CD4-positive, CD25-positive, alpha-beta regulatory T cell (primary cell): ENCODE data around the gene SCN4A. TPM values are rescaled to one million over a fixed set of nuclear protein-coding genes. Genes with fewer than 3 reads are reported as not detected.
"Not testable (repeated sequence)": the region's sequence is repeated elsewhere in the genome, so short reads cannot be mapped to it uniquely, and the experiment has no call there.

ENCODE experiments used
- ATAC-seq, 2 donors: fragments of 150-1000 bp; cut with Tn5 transposase; one replicate each; pipeline ENCODE4 v1.10.0; 2021; ENCODE audit warnings: low read depth in 2 of 2, moderate number of reproducible peaks in 2 of 2, moderate library complexity in 1 of 2
- DNase-seq, 3 donors: peaks; one replicate each; pipeline versions ENCODE4 v3.0.0 to v3.0.0-alpha.2; 2012 to 2022; ENCODE audit warnings: mixed read lengths in 1 of 3
- H3K27ac ChIP-seq: one replicate; pipeline ENCODE4 v1.7.0; 2013; ENCODE audit warnings: mild to moderate bottlenecking, low read length; ENCODE audit not compliant: insufficient read depth, poor library complexity, severe bottlenecking
- H3K27me3 ChIP-seq: one replicate; pipeline ENCODE4 v1.7.0; 2013; ENCODE audit warnings: low read length; ENCODE audit not compliant: control insufficient read depth, insufficient read depth
- H3K36me3 ChIP-seq: one replicate; pipeline ENCODE4 v1.7.0; 2013; ENCODE audit warnings: mild to moderate bottlenecking, low read length, moderate library complexity; ENCODE audit not compliant: control insufficient read depth, insufficient read depth
- H3K4me1 ChIP-seq: 2 replicates; pipeline ENCODE4 v1.7.0; 2013; ENCODE audit warnings: mild to moderate bottlenecking, low read length; ENCODE audit not compliant: insufficient read depth, control insufficient read depth, poor library complexity, severe bottlenecking
- H3K4me3 ChIP-seq: one replicate; pipeline ENCODE4 v1.7.0; 2013; ENCODE audit warnings: low read depth, mild to moderate bottlenecking, low read length, moderate library complexity
- H3K9me3 ChIP-seq, 2 experiments: 1 replicate in 1 of 2; 2 replicates in 1 of 2; pipeline ENCODE4 v1.7.0; 2013; ENCODE audit warnings: low read length in 2 of 2, mild to moderate bottlenecking in 1 of 2, moderate library complexity in 1 of 2; ENCODE audit not compliant: control insufficient read depth in 2 of 2
- H3K27ac Mint-ChIP-seq, 3 donors: one replicate each; pipeline ENCODE4 v1.8.0; 2020 to 2022; ENCODE audit warnings: mild to moderate bottlenecking in 3 of 3, mixed read lengths in 3 of 3, moderate library complexity in 2 of 3
- H3K27me3 Mint-ChIP-seq: one replicate; pipeline ENCODE4 v1.8.0; 2022; ENCODE audit warnings: mild to moderate bottlenecking, mixed read lengths
- H3K36me3 Mint-ChIP-seq: one replicate; pipeline ENCODE4 v1.8.0; 2020; ENCODE audit warnings: mixed read lengths
- H3K4me1 Mint-ChIP-seq, 4 donors: one replicate each; pipeline ENCODE4 v1.8.0; 2020 to 2022; ENCODE audit warnings: mixed read lengths in 4 of 4, mild to moderate bottlenecking in 1 of 4
- H3K4me3 Mint-ChIP-seq, 4 donors: one replicate each; pipeline ENCODE4 v1.8.0; 2020 to 2022; ENCODE audit warnings: mild to moderate bottlenecking in 4 of 4, mixed read lengths in 4 of 4, moderate library complexity in 3 of 4
- H3K9me3 Mint-ChIP-seq, 7 donors: one replicate each; pipeline ENCODE4 v1.8.0; 2020 to 2022; ENCODE audit warnings: mixed read lengths in 7 of 7, mild to moderate bottlenecking in 3 of 7, moderate library complexity in 2 of 7
- polyA plus RNA-seq, 4 donors: library from polyadenylated mRNA; unstranded; fragments of 300-500 nt; fragmentation: Illumina TruSeq; gene quantifications; one replicate each; pipeline ENCODE4 v1.2.3, GENCODE V29; 2021
- total RNA-seq: library from RNA; stranded (reverse); gene quantifications from one replicate; pipeline ENCODE4 v1.2.3, GENCODE V29; 2022

Gene SCN4A
- total and polyA plus RNA-seq, 5 donors from 2014 or later, result not detected

DNA sequence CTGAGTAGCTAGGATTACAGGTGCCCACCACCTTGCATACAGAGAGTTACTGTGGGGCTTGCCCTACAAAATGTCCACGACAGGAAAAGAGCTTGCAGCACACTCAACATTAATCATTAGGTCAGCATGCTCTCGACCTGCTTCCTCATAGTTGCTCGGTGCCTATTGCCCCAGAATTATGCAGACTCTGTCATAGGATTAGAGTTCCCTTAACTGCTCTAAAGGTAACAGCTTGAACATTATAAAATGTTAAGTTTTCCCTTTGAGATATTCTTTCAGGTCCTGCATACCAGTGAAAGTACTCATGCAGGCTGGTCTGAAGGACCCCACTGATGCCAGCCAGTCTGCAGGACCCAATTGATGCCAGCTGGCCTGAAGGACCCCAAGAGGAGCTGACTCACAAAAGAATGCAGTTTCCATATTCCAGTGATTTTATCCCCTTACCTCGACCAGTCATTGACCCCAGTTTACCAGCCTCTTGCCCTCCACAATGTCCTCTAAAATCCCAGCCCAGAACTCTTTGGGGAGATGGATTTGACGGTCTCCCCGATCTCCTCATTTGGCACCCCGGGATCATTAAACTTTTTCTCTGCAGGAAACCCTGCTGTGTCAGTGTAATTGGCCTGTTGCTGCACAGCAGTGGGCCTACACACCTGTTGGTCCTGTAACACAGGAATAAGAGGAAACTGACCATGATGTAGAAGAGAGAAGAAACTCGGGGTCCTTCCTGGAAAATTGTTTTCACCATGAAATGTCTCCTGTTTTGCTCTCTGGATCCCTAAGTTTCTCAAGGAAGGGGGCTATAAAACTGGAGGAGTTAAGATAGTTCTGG is 37.1 kb upstream of the SCN4A start:
- Mint-ChIP-seq H3K27me3 (no peaks in the 10 kb centered on the region), H3K9me3 (no peaks in the 10 kb centered on the region), H3K4me3 (peak overlapping the region; percentile 47 to 75 (median 64)), H3K36me3 (peaks cover 22% of the 10 kb centered on the region), H3K4me1 (peaks cover 29 to 86% (median 50%) of the 10 kb centered on the region in 4 donors), H3K27ac (peak overlapping the region; percentile 8 to 93 (median 88))
- no peak for DNase-seq
- H3K4me1 ChIP-seq, result peaks cover 77% of the 10 kb centered on the region
- H3K9me3 ChIP-seq, result no peaks in the 10 kb centered on the region
- no peaks in the 10 kb centered on the region for H3K27me3 ChIP-seq
- peak overlapping the region; percentile 19 for H3K27ac ChIP-seq
- no peak for ATAC-seq
- peaks cover 44% of the 10 kb centered on the region for H3K36me3 ChIP-seq
- no peak overlapping the region for H3K4me3 ChIP-seq

DNA sequence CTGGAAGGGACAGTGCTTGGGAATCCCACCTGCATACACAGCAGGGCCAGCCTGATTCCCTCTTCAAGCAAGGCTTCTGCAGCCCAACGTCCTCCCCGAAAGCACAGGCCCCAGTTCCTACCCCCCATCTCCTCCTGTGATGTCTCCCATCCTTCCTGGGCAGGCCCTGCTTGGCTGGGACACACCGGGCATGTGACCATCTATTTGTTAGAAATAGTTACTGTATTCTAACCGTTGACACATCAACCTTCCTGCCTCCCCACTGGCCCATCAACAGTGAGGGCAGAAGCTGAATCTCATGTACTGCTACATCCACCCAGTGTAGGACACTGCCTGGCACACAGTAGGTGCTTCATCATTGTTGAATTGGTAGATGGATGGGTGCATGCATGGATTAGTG is 36.1 kb upstream of the SCN4A start:
- no peak for DNase-seq

DNA sequence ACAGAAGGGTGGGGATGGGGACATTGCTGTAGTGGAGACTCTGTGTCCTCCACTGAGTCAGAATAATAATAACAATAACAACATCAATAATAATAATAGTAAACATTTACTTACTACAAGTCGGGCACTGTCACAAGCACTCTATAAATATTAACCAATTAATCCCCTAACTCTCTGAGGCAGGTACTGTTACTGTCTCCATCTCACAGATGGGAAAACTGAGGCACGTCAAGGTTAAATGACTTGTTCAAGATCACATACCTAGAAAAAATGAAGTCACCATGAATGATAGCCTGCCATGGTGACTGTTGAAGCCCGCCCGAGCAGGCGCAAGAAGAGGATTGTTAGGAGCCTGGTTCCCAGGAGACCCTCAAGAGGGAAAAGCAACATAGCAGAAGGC is 35.6 kb upstream of the SCN4A start:
- Histone ChIP-seq H3K9me3 (no peaks in the 10 kb centered on the region), H3K27ac (no peak overlapping the region), H3K27me3 (no peaks in the 10 kb centered on the region), H3K4me3 (no peak overlapping the region), H3K4me1 (peaks cover 65% of the 10 kb centered on the region), H3K36me3 (peaks cover 58% of the 10 kb centered on the region)
- Mint-ChIP-seq H3K4me3 (peak overlapping the region in 2 of 4 donors; percentile 52 to 74), H3K27ac (peak overlapping the region; percentile 26 to 88 (median 84)), H3K36me3 (peaks cover 31% of the 10 kb centered on the region), H3K4me1 (peaks cover 23 to 80% (median 39%) of the 10 kb centered on the region in 4 donors), H3K27me3 (no peaks in the 10 kb centered on the region), H3K9me3 (no peaks in the 10 kb centered on the region)
- ATAC-seq, result no peak
- no peak for DNase-seq

More for the DNA sequence above, 36.1 kb upstream of the SCN4A start:
- Mint-ChIP-seq H3K4me1 (peaks cover 25 to 82% (median 43%) of the 10 kb centered on the region in 4 donors), H3K9me3 (no peaks in the 10 kb centered on the region), H3K27ac (peak overlapping the region in 1 of 3 donors; percentile 88), H3K4me3 (peak overlapping the region in 2 of 4 donors; percentile 39 to 61), H3K36me3 (peaks cover 27% of the 10 kb centered on the region), H3K27me3 (no peaks in the 10 kb centered on the region)
- H3K4me1 ChIP-seq, result peaks cover 70% of the 10 kb centered on the region
- H3K27ac ChIP-seq, result no peak overlapping the region
- no peak for ATAC-seq
- peaks cover 54% of the 10 kb centered on the region for H3K36me3 ChIP-seq
- H3K4me3 ChIP-seq, result no peak overlapping the region
- H3K27me3 ChIP-seq, result no peaks in the 10 kb centered on the region
- no peaks in the 10 kb centered on the region for H3K9me3 ChIP-seq

DNA sequence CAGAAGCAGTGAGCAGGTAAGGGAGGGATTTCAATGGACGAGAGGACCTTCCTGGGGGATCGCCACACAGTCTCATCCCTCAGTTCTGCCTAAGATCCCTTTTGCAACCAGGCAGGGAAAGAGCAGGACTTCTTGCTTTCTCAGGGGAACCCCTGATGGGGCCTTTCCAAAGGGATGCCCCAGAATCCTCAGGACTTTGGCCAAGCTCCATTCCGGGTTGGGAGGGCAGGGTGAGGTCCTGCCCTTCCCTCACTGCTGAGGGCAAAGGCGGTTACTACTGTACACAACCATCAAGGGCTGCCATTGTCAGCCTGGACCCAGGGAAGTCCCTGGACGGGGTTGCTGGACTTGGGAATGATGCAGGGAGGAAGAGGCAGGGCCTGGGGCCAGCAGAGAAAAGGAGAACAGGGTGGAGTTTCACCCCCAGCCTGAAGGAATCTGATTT is 35.1 kb upstream of the SCN4A start:
- Histone ChIP-seq H3K9me3 (no peaks in the 10 kb centered on the region), H3K4me1 (peaks cover 61% of the 10 kb centered on the region), H3K4me3 (no peak overlapping the region), H3K36me3 (peaks cover 63% of the 10 kb centered on the region), H3K27ac (peak overlapping the region; percentile 24), H3K27me3 (no peaks in the 10 kb centered on the region)
- Mint-ChIP-seq H3K4me3 (peak overlapping the region in 1 of 4 donors; percentile 52), H3K36me3 (peaks cover 31% of the 10 kb centered on the region), H3K27ac (peak overlapping the region; percentile 73 to 88 (median 84)), H3K9me3 (no peaks in the 10 kb centered on the region), H3K27me3 (no peaks in the 10 kb centered on the region), H3K4me1 (peaks cover 22 to 75% (median 36%) of the 10 kb centered on the region in 4 donors)
- no peak for DNase-seq
- no peak for ATAC-seq

DNA sequence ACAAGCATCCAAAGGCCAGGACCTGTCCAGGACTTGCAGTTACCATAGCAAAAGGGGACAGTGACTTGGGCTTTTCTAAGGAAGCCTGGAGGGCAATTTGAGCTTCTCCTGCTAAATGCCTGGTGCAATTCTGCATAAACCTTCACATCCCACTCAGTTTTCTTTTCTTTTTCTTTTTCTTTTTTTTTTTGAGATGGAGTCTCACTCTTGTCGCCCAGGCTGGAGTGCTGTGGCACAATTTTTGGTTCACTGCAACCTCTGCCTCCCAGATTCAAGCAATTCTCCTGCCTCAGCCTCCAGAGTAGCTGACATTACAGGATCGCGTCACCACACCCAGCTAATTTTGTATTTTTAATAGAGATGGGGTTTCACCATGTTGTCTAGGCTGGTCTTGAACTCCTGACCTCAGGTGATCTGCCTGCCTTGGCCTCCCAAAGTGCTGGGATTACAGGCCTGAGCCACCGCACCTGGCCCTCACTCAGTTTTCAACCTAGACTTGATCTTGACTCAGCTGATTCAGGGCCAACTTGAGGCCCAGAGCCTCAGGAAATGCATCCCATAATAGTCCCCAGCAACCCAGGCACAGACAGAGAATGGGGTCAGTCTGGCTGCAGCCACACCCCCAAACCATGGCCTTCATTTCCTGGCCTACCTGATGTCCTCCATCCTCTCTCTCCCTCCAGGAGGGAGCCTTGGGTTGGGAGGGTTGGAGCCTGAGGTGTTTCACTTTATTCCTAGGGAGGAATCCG is 34.5 kb upstream of the SCN4A start:
- Mint-ChIP-seq H3K27ac (peak overlapping the region; percentile 43 to 88 (median 84)), H3K4me3 (peak overlapping the region in 1 of 4 donors; percentile 52), H3K4me1 (peaks cover 18 to 69% (median 34%) of the 10 kb centered on the region in 4 donors), H3K36me3 (peaks cover 31% of the 10 kb centered on the region)
- peak overlapping the region; percentile 24 for H3K27ac ChIP-seq
- H3K27me3 Mint-ChIP-seq, H3K9me3 ChIP-seq, ATAC-seq, H3K9me3 Mint-ChIP-seq, H3K27me3 ChIP-seq, H3K4me3 ChIP-seq, DNase-seq: not testable (repeated sequence)
- peaks cover 56% of the 10 kb centered on the region for H3K4me1 ChIP-seq
- H3K36me3 ChIP-seq, result peaks cover 68% of the 10 kb centered on the region

DNA sequence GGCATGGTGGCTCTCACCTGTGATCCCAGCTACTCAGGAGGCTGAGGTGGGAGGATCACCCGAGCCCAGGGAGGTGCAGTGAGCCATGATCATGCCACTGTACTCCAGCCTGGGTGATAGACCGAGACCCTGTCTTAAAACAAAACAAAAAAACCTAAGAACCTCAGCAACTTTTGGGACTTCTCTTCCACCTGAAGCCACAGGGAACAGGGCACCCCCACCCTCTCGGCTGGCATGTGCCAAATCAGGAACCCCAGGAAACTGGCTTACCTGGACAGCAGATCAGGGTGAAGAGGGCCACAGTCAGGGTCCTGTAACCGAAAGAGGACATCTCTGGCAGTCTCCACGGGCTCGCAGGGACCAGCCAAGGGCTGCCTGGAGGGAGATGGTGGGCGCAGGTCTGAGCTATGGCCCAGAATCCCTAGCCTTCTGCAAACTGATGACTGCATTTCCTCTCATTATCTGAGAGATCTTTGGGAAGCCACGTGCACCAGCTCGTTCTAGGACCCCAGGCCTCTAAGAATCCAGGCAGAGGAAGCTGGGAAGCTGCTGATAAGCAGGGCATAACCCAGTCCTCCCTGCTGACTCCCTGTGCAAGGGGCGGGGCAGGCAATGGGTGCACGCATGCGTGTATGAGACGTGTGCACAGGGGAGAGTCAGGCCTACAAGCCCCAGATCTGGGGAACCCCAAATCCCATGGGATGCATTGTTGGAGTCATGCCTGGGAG is 33.8 kb upstream of the SCN4A start:
- H3K4me1 ChIP-seq, result peaks cover 50% of the 10 kb centered on the region
- ATAC-seq, result no peak
- Mint-ChIP-seq H3K4me3 (peak overlapping the region in 1 of 4 donors; percentile 52), H3K4me1 (peaks cover 12 to 65% (median 28%) of the 10 kb centered on the region in 4 donors), H3K9me3 (no peaks in the 10 kb centered on the region), H3K27me3 (no peaks in the 10 kb centered on the region), H3K36me3 (peaks cover 26% of the 10 kb centered on the region), H3K27ac (peak overlapping the region; percentile 20 to 88 (median 71))
- peaks cover 66% of the 10 kb centered on the region for H3K36me3 ChIP-seq
- H3K9me3 ChIP-seq, result no peaks in the 10 kb centered on the region
- H3K27me3 ChIP-seq, result no peaks in the 10 kb centered on the region
- no peak for DNase-seq
- H3K27ac ChIP-seq, result peak overlapping the region; percentile 1
- H3K4me3 ChIP-seq, result no peak overlapping the region

DNA sequence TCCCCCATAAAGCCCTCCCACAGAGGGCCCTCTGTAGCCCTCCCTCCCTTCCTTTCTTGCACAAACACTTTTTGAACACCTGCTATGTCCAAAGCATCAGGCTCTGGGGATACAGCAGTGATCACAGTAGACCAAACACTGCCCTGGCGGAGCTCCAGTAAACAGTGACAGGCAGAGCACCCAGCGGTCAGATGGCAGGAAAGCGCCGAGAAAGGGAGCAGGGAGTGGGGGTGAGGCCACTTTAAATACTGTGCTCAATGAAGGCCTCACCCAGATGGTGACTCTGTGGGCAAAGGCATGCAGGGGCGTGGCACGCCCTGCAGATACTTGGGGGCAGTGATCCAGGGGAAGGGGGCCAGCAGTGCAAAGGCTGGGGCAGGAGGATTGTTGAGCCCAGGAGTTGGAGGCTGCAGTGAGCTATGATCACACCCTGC is 33.0 kb upstream of the SCN4A start:
- H3K4me1 Mint-ChIP-seq, result peaks cover 5 to 57% (median 22%) of the 10 kb centered on the region in 4 donors
- no peaks in the 10 kb centered on the region for H3K9me3 Mint-ChIP-seq
- ATAC-seq (no peak), DNase-seq (no peak)
- H3K27ac ChIP-seq, result peak overlapping the region; percentile 1
- H3K4me3 ChIP-seq, result no peak overlapping the region
- H3K9me3 ChIP-seq, result no peaks in the 10 kb centered on the region
- peaks cover 42% of the 10 kb centered on the region for H3K4me1 ChIP-seq
- H3K27me3 ChIP-seq, result no peaks in the 10 kb centered on the region
- peak overlapping the region in 2 of 3 donors; percentile 26 to 87 for H3K27ac Mint-ChIP-seq
- peaks cover 18% of the 10 kb centered on the region for H3K36me3 Mint-ChIP-seq
- no peaks in the 10 kb centered on the region for H3K27me3 Mint-ChIP-seq
- peaks cover 64% of the 10 kb centered on the region for H3K36me3 ChIP-seq
- peak overlapping the region in 1 of 4 donors; percentile 7 for H3K4me3 Mint-ChIP-seq
